ENCODE data around the gene ZNF407.

- no peak for TF ChIP-seq ZNF513 (tag by site-specific recombination; IDR thresholded peaks at IDR 0.05)
- no peak for TF ChIP-seq CTCF (tag by site-specific recombination; IDR thresholded peaks at IDR 0.05)
- TF ChIP-seq ZNF18 (tag by site-specific recombination; IDR thresholded peaks at IDR 0.05) = no peak
- no peak for TF ChIP-seq ZNF792 (tag by site-specific recombination; IDR thresholded peaks at IDR 0.05)
- TF ChIP-seq ZNF747 (tag by site-specific recombination; IDR thresholded peaks at IDR 0.05) = no peak
- no peak for TF ChIP-seq ZSCAN30 (tag by site-specific recombination; IDR thresholded peaks at IDR 0.05)
- no peak for TF ChIP-seq ZNF670 (tag by site-specific recombination; IDR thresholded peaks at IDR 0.05; ENCODE audit: low read depth)
- TF ChIP-seq MEIS1 (CRISPR knock-in tag; IDR thresholded peaks at IDR 0.05; ENCODE audit: borderline replicate concordance) = no peak
- no peak for TF ChIP-seq ZBTB7A (tag by site-specific recombination; IDR thresholded peaks at IDR 0.05; ENCODE audit: low read depth)
Measured at GRCh38 chr18:74895686-74896085, 298.0 kb downstream of the ZNF407 start.

Data from HEK293 (cell line).